Prostate gland (tissue), 2 donors: ENCODE results near the gene IL10RB. TPM values are rescaled to one million over a fixed set of nuclear protein-coding genes. Genes with fewer than 3 reads are reported as not detected.
"Not testable (repeated sequence)": the region's sequence is repeated elsewhere in the genome, so short reads cannot be mapped to it uniquely, and the experiment has no call there.

ENCODE experiments used
- DNase-seq: peaks from one replicate; pipeline ENCODE4 v3.0.0-alpha.2; 2019; ENCODE audit warnings: low spot score
- H3K27ac ChIP-seq, 2 donors: fragments of 200-600 bp; sonication (generic); 2 replicates each; pipeline ENCODE4 v1.5.1; 2017 to 2019
- H3K27me3 ChIP-seq: fragments of 200-600 bp; sonication (generic); replicated peaks from 2 replicates; pipeline ENCODE4 v1.5.1; 2019; ENCODE audit not compliant: insufficient read depth
- H3K36me3 ChIP-seq, 2 donors: fragments of 200-600 bp; sonication (generic); 1 replicate in 1 of 2; 2 replicates in 1 of 2; pipeline versions ENCODE4 v1.5.1 to v1.8.1; 2017 to 2019
- H3K4me1 ChIP-seq: fragments of 200-600 bp; sonication (generic); replicated peaks from 2 replicates; pipeline ENCODE4 v1.5.1; 2019
- H3K4me3 ChIP-seq, 2 donors: fragments of 200-600 bp; sonication (generic); 2 replicates each; pipeline ENCODE4 v1.5.1; 2017 to 2019
- H3K9me3 ChIP-seq: fragments of 200-600 bp; sonication (generic); 2 replicates; pipeline ENCODE4 v1.5.1; 2017
- POLR2A ChIP-seq: fragments of 450-650 bp; IDR thresholded peaks from one replicate; pipeline ENCODE4 v1.6.1; 2016; ENCODE audit warnings: antibody characterized with exemption, mild to moderate bottlenecking
- POLR2AphosphoS5 ChIP-seq: sonication (generic); formaldehyde crosslinking; IDR thresholded peaks from one replicate; pipeline ENCODE4 v1.6.1; 2017; ENCODE audit warnings: antibody characterized with exemption
- WGBS: methylation state at CpG from one replicate; pipeline ENCODE4 v1.1.5; 2018; 5-methylcytosine and 5-hydroxymethylcytosine counted together
- intact Hi-C: fragments of 100-400 bp; cut with DNase I; formaldehyde crosslinking; loops from one replicate; pipeline ENCODE4 v1.14.2; 2022
- total RNA-seq, 2 donors: library from RNA; depleted of rRNA; stranded (reverse); fragments of >200 nt; gene quantifications; one replicate each; pipeline ENCODE4 v1.1.0, GENCODE V29; 2016
- TF ChIP-seq, protein P1 (sequence below), 4 experiments: fragments of 200-600 bp in 2 of 4; fragments of 450-650 bp in 2 of 4; sonication (generic) in 2 of 4; IDR thresholded peaks; 1 replicate in 3 of 4; 2 replicates in 1 of 4; pipeline ENCODE4 v1.5.1; 2016 to 2019; ENCODE audit warnings: antibody characterized with exemption in 4 of 4, mild to moderate bottlenecking in 2 of 4, moderate library complexity in 2 of 4

Gene IL10RB
- total RNA-seq, 2 donors from 2014 or later, result 29.3 to 30.8 TPM

DNA sequence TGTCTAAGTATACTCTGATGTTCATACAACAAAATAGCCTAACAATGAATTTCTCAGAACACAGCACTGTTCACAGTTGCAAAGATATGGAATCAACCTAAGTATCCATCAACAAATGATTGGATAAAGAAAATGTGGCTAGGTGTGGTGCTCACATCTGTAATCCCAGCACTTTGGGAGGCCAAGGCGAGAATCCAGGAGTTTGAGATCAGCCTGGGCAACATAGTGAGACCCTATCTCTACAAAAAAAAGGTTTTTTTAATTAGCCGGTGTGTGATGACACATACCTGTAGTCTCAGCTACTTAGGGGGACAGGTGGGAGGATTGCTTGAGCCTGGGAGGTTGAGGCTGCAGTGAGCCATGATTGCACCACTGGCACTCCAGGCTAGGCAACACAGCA lies 25.8 kb upstream of the IL10RB start:
- no peak overlapping the region for H3K4me3 ChIP-seq
- intact Hi-C loops, result no loop called here
- WGBS, result 100% methylated on average over 2 of the region's 2 CpGs

DNA sequence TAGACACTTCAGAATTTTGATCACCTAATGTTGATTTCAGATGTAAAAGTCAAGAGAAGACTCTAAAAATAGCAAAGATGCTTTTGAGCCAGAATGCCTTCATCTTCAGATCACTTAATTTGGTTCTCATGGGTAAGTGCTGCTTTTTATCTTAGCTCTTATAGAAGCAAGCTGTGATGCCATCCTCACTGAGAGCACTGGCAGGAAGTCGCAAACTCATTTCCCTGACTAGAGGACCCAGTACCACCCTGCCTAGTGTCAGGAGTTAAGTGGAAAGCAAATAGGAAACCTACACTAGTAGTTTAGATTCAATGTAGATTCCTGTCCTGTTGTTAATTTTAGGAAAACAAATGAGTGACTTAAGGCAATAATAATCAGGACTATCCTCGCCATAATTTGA lies 24.3 kb upstream of the IL10RB start:
- H3K36me3 ChIP-seq, result no peaks in the 10 kb centered on the region
- H3K4me1 ChIP-seq, result no peaks in the 10 kb centered on the region
- TF ChIP-seq POLR2AphosphoS5, result no peak
- TF ChIP-seq, protein P1, sequence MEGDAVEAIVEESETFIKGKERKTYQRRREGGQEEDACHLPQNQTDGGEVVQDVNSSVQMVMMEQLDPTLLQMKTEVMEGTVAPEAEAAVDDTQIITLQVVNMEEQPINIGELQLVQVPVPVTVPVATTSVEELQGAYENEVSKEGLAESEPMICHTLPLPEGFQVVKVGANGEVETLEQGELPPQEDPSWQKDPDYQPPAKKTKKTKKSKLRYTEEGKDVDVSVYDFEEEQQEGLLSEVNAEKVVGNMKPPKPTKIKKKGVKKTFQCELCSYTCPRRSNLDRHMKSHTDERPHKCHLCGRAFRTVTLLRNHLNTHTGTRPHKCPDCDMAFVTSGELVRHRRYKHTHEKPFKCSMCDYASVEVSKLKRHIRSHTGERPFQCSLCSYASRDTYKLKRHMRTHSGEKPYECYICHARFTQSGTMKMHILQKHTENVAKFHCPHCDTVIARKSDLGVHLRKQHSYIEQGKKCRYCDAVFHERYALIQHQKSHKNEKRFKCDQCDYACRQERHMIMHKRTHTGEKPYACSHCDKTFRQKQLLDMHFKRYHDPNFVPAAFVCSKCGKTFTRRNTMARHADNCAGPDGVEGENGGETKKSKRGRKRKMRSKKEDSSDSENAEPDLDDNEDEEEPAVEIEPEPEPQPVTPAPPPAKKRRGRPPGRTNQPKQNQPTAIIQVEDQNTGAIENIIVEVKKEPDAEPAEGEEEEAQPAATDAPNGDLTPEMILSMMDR (IDR thresholded peaks at IDR 0.05), result no peak
- TF ChIP-seq POLR2A, result no peak
- no peak overlapping the region for H3K27ac ChIP-seq
- no peaks in the 10 kb centered on the region for H3K27me3 ChIP-seq
- no peak for DNase-seq
- no peaks in the 10 kb centered on the region for H3K9me3 ChIP-seq
- 90% methylated on average over 2 of the region's 2 CpGs for WGBS
- no peak overlapping the region for H3K4me3 ChIP-seq
- intact Hi-C loops, result no loop called here

More for the DNA sequence above, 25.8 kb upstream of the IL10RB start:
- Histone ChIP-seq H3K4me1 (no peaks in the 10 kb centered on the region), H3K27ac (no peak overlapping the region), H3K9me3 (no peaks in the 10 kb centered on the region), H3K36me3 (no peaks in the 10 kb centered on the region), H3K27me3 (no peaks in the 10 kb centered on the region)
- no peak for DNase-seq
- TF ChIP-seq POLR2AphosphoS5, result no peak
- TF ChIP-seq, protein P1 (IDR thresholded peaks at IDR 0.05), result no peak
- no peak for TF ChIP-seq POLR2A

DNA sequence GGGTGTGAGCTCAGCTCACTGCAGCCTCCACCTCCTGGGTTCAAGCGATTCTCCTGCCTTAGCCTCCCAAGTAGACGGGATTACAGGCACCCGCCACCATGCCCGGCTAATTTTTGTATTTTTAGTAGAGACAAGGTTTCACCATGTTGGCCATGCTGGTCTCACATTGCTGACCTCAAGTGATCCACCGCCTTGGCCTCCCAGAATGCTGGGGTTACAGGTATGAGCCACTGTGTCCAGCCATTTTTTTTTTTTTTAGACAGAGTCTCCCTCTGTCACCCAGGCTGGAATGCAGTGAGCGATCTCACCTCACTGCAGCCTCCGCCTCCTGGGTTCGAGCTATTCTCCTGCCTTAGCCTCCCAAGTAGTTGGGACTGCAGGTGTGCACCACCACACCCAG lies 23.3 kb upstream of the IL10RB start:
- H3K9me3 ChIP-seq, intact Hi-C loops, H3K4me3 ChIP-seq, H3K27ac ChIP-seq, H3K36me3 ChIP-seq, H3K4me1 ChIP-seq, DNase-seq, H3K27me3 ChIP-seq: not testable (repeated sequence)
- WGBS, result 95% methylated on average over 8 of the region's 8 CpGs

DNA sequence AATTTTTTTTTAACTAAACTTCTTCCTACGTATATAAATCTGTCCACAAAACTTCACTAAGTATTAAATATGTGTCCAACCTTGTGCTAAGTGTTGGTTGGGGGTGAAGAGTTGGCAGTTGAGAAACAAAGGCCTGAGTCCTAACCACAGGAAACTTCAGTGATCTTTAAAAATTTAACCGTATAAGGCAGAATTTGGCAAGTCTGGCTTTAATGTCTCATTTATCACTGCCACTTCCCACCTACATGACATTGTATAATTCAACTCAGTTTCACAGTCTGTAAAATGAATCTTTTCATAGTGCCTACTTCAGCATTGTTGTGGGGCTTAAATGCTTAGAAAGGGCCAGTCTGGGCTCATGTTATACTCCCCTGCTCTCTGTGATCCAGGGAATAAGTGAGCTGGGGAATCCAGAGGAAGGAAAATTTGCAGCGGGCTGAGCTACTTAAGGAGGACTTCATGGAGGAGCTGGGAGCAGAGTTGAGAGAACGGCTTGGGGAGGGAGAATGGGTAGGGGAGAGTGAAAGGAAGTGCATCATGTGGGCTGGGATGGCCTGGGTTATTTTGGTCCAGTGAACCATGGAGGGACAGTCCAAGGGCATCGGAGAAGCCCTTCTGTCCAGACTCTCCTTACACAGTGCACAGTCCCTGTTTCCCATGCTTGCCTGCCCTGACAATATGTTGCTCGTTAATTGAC lies 21.9 kb upstream of the IL10RB start:
- no peak for TF ChIP-seq POLR2AphosphoS5
- no peak for TF ChIP-seq POLR2A
- TF ChIP-seq, protein P1 (IDR thresholded peaks at IDR 0.05), result no peak
- intact Hi-C loops, result no loop called here
- DNase-seq, result no peak
- no peak overlapping the region for H3K4me3 ChIP-seq
- H3K4me1 ChIP-seq, result no peaks in the 10 kb centered on the region
- H3K27me3 ChIP-seq, result no peaks in the 10 kb centered on the region
- no peak overlapping the region for H3K27ac ChIP-seq
- 64% methylated on average over 6 of the region's 6 CpGs for WGBS
- no peaks in the 10 kb centered on the region for H3K9me3 ChIP-seq
- no peaks in the 10 kb centered on the region for H3K36me3 ChIP-seq

DNA sequence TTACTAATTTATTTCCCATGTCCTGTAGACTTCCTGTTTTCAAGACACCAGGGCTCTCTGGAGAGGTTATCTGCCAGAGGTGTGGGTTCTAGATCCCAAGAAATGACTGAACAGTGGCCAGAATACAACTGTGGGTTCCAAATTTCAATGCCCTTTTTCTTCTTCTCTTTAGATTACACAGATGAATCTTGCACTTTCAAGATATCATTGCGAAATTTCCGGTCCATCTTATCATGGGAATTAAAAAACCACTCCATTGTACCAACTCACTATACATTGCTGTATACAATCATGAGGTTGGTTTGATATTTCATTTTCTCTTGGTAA lies 21.4 kb upstream of the IL10RB start:
- Histone ChIP-seq H3K27me3 (no peaks in the 10 kb centered on the region), H3K9me3 (no peaks in the 10 kb centered on the region), H3K27ac (no peak overlapping the region), H3K36me3 (no peaks in the 10 kb centered on the region), H3K4me1 (no peaks in the 10 kb centered on the region), H3K4me3 (no peak overlapping the region)
- WGBS, result 95% methylated on average over 2 of the region's 2 CpGs
- TF ChIP-seq POLR2AphosphoS5 (no peak), POLR2A (no peak)
- TF ChIP-seq, protein P1 (IDR thresholded peaks at IDR 0.05), result no peak
- DNase-seq, result no peak
- intact Hi-C loops, result no loop called here
